ENCODE results near the gene CST9. TPM values are rescaled to one million over a fixed set of nuclear protein-coding genes. Genes with fewer than 3 reads are reported as not detected.

The CST9 gene
- total RNA-seq, 4 donors from 2014 or later: not detected

DNA sequence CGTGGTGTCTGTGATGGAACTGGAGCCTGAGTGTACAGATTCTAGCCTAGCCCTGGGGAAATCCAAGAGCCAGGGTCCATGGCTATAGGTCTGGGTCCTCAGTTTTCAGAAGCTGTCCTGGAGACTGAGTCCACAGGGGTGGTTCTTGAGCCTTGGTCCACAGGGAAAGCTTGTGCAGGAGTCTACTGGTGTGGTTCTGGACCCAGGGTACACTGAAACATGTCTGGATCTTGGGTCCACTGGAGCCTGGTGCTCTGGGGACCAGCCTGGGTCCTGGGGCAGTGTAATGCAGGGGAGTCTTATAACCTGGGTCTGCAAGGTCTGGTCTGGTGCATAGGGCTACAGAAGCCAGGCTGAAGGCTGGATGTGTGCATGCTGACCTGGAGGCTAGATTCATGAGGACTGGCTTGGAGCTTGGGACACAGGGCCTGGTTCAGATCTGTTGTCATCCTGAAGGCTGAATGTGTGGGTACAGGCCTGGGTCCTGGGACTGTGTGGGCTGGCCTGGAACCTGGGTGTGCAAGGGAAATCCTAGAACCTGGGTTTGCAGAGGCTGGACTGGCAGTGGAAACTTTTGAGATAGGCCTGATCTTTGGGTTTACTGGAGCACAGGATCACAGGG lies 42.9 kb downstream of the CST9 start:
- no peaks in the 10 kb centered on the region for H3K36me3 ChIP-seq
- H3K9me3 ChIP-seq: no peaks in the 10 kb centered on the region
- no peak overlapping the region for H3K4me3 ChIP-seq
- H3K27ac ChIP-seq: no peak overlapping the region
- no peaks in the 10 kb centered on the region for H3K27me3 ChIP-seq
- ATAC-seq (no peak), DNase-seq (no peak)
- TF ChIP-seq, protein P1, sequence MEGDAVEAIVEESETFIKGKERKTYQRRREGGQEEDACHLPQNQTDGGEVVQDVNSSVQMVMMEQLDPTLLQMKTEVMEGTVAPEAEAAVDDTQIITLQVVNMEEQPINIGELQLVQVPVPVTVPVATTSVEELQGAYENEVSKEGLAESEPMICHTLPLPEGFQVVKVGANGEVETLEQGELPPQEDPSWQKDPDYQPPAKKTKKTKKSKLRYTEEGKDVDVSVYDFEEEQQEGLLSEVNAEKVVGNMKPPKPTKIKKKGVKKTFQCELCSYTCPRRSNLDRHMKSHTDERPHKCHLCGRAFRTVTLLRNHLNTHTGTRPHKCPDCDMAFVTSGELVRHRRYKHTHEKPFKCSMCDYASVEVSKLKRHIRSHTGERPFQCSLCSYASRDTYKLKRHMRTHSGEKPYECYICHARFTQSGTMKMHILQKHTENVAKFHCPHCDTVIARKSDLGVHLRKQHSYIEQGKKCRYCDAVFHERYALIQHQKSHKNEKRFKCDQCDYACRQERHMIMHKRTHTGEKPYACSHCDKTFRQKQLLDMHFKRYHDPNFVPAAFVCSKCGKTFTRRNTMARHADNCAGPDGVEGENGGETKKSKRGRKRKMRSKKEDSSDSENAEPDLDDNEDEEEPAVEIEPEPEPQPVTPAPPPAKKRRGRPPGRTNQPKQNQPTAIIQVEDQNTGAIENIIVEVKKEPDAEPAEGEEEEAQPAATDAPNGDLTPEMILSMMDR (IDR thresholded peaks at IDR 0.05 in 4 of 5, conservative IDR thresholded peaks at IDR 0.05 in 1 of 5): no peak
- TF ChIP-seq POLR2A (IDR thresholded peaks at IDR 0.05): no peak
- H3K4me1 ChIP-seq: no peaks in the 10 kb centered on the region
- intact Hi-C loops (cut with DNase I; ENCODE audit: low total_unique reads): no loop called here
- in situ Hi-C loops (cut with MboI; ENCODE audit: low sequenced_read_pairs in 4 of 4): no loop called here

DNA sequence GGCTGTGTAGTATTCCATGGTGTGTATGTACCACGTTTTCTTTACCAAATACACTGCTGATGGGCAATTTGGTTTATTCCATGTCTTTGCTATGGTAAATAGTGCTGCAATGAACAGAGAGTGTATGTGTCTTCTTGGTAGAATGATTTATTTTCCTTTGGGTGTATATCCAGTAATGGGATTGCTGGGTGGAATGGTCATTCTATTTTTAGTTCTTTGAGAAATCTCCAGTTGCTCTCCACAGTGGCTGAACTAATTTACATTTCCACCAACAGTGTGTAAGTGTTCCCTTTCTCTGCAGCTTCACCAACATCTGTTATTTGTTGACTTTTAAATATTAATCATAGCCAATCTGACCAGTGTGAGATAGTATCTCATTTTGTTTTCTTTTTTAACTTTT lies 51.3 kb downstream of the CST9 start:
- Histone ChIP-seq H3K27me3 (no peaks in the 10 kb centered on the region), H3K9me3 (no peaks in the 10 kb centered on the region), H3K36me3 (no peaks in the 10 kb centered on the region), H3K4me1 (no peaks in the 10 kb centered on the region), H3K27ac (no peak overlapping the region), H3K4me3 (no peak overlapping the region)
- ATAC-seq: no peak
- no peak for DNase-seq
- TF ChIP-seq, protein P1 (IDR thresholded peaks at IDR 0.05 in 4 of 5, conservative IDR thresholded peaks at IDR 0.05 in 1 of 5): no peak
- no peak for TF ChIP-seq POLR2A (IDR thresholded peaks at IDR 0.05)
- in situ Hi-C loops (cut with MboI; ENCODE audit: low sequenced_read_pairs in 4 of 4): no loop called here
- intact Hi-C loops (cut with DNase I; ENCODE audit: low total_unique reads): no loop called here

Other genes starting within 250 kb of the CST9 start
- gene GZF1, start 243.7 kb downstream of the CST9 start, total RNA-seq: 10 to 100 TPM; 10.1 to 23.0 (median 13.3) TPM
- gene NAPB, start 184.4 kb downstream of the CST9 start, total RNA-seq: 1 to 10 TPM; 3.2 to 8.3 (median 3.8) TPM
- not detected for gene CSTL1, start 166.2 kb downstream of the CST9 start, total RNA-seq
- not detected for gene CST11, start 153.0 kb downstream of the CST9 start, total RNA-seq
- gene CST8, start 114.8 kb downstream of the CST9 start, total RNA-seq: not detected
- not detected for gene CST9L, start 37.4 kb downstream of the CST9 start, total RNA-seq
- gene CST3, start 32.0 kb upstream of the CST9 start, total RNA-seq: 1,000 to 10,000 TPM in 1 of 4 donors, 100 to 1,000 TPM in 3; 461 to 1,821 (median 697) TPM
- gene CST4, start 83.1 kb upstream of the CST9 start, total RNA-seq: not detected
- gene CST1, start 145.0 kb upstream of the CST9 start, total RNA-seq: not detected
- gene CST2, start 220.8 kb upstream of the CST9 start, total RNA-seq: not detected

All from gastrocnemius medialis (tissue), 4 donors.